COLO668 (cell line): Measurements from ENCODE around the gene POLH.

Experiments
- DNase-seq: peaks from one replicate; lab custom pipeline; 2025; ENCODE audit not compliant: unreplicated experiment; lab: John Stamatoyannopoulos, UW

The POLH gene

GRCh38 chr6:43604174-43604573 is 28.2 kb downstream of the POLH start:
- no peak for DNase-seq

DNA sequence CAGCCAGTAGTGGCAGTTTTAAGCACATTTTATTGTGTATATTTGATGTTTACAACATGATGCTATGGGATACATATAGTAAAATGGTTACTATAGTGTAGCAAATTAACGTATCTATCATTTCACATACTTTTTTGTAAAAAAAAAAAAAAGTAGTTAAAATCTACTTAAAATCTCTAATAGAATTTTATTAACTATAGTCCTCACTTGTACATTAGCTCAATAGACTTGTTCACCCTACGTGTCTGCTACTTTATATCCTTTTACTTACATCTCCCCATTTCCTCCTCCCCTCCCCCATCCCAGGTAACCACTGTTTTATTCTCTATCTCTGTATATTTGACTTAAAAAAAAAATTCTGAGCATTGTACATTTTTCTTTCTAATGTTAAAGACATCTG is 30.0 kb downstream of the POLH start:
- no peak for DNase-seq

DNA sequence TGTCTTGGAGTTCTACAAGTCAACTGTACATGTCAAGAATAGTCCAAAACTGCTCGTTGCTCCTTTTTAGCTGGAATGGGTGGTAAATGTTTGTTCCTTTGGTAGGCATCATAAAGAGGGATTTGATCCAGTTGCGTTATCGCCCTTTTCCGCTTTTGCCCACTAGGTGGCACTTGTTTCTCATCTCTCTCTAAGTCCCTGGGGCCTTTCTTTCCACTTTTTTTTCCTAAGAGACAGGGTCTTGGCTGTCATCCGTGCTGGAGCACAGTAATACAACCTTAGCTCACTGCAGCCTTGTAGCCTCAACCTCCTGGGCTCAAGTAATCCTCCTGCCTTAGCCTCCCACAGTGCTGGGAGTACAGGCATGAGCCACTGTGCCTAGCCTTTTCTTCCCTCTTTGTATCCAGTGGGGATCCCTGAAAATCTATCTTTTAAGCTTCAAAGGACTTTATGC is 32.4 kb downstream of the POLH start:
- DNase-seq = peak; percentile 47

DNA sequence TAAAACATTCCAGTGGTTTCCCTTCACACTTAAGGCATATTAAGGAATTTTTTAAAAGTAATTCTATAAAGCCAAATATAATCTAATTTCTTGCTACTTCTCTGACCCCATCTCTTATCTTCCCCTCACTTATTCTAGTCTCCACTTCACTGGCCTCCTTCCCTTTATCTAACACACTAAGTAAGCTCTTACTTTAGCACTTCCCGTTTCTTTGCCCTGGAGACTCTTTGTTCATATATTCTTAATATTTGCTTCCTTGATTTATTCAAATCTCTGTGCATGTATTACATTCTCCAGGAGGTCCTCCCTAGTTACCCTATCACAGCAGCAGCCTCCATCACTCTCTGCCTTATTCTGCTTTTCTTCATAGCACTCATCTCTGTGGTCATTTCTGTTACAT is 32.8 kb downstream of the POLH start:
- no peak for DNase-seq

- DNase-seq = no peak
These were observed 33.4 kb downstream of the POLH start for GRCh38 chr6:43609402-43609801.

DNA sequence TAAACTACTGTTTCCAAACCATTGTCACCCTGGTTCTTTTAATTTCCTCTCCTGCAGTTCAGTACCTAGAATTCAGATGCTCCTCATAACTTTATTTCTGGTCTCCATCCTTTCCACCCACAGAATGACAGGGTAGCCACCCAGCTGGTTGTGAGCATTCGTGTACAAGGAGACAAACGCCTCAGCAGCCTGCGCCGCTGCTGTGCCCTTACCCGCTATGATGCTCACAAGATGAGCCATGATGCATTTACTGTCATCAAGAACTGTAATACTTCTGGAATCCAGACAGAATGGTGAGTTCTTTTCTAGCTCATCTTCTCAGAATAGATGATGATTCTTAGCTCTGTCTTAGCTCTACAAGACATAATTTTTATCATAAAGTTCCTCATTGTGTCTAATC is 34.4 kb downstream of the POLH start:
- no peak for DNase-seq

GRCh38 chr6:43613721-43614395 is 37.9 kb downstream of the POLH start:
- DNase-seq = no peak

DNA sequence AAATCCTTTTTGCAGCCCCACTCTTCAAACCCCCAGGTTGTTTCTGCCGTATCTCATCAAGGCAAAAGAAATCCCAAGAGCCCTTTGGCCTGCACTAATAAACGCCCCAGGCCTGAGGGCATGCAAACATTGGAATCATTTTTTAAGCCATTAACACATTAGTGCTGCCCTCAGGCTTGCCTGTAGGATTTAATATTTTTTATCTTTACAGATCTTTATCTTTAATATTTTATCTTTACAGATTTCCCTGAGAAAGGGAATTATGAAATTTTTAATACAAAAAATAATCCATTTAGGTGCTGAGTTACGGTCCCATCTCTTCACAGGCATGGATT is 38.4 kb downstream of the POLH start:
- no peak for DNase-seq

DNA sequence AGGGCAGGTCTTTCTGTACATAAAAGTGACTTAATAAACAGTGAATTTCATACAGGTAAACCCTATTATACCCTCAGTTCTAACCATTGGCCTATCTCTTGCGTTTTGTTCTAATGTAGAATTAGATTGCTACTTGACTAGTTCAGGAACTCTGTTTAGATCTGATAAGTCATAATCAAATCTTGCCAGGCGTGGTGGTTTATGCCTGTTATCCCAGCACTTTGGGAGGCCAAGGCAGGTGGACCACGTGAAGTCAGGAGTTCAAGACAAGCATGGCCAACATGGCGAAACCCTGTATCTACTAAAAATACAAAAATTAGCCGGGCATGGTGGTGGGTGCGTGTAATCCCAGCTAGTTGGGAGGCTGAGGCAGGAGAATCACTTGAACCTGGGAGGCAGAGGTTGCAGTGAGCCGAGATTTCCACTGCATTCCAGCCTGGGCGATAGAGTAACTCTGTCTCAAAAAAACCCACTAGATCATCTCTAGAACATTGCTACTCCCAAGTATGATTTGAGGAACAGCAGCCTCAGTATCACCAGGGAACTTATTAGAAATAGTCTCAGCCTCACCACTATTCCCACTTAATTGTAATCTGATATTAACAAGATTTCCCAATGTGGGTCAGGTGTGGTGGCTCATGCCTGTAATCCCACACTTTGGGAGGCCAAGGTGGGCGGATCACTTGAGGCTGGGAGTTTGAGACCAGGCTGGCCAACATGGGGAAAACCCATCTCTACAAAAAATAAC is 40.9 kb downstream of the POLH start:
- no peak for DNase-seq

DNA sequence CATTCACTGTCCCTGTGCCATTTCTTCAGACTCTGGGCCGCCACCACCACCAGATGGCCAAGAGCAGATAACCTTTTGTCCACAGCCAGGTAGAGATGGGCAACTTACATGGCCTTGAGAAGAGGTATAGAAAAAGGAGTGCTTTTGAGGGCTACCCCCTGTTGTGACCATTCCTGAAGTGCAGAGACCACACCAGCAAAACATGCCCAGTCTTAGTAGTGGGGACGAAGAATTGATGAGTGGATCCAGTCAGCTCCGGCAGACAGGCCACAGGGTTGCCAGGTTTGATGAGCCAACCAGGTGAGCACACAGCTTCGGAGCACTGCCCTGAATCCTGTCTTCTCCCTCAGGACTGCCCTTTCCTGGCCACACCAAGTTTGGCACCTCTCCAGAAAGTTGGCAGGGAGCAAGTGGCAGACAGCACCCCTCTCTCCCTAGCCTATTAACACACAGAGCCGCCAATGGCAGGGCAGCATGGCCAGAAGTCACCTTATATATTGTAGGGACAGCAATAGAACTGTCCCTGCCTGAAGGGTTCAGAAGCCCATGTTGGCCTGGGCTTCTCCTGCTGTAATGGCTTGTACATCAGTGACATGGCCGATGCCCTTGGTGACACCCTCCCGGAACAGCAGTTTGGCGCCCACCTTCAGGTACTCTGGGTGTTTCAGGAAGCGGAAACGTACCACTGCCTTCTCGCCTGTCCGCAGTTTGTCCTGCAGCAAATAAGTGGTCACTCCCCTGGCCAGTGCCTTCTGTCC is 45.3 kb downstream of the POLH start:
- DNase-seq = no peak

DNA sequence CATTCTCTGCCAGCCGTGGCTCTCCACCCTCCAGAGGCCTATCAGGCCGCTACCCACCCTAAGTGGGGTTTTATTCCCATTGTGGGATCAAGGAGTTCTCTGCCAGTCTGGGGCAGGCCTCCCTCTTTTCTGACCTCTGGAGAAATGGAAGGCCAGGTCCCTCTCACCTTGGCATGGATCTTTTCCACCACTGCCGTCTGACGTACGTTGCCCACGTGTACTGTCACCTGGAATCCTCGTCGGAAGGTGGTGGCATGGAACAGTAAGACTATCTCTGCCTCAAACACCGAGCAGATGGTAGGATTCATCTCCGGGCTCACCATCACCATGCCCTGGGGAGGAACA is 45.8 kb downstream of the POLH start:
- DNase-seq = no peak

GRCh38 chr6:43622541-43622940 is 46.6 kb downstream of the POLH start:
- no peak for DNase-seq

- no peak for DNase-seq
These were observed 48.1 kb downstream of the POLH start for GRCh38 chr6:43623880-43624785.

DNA sequence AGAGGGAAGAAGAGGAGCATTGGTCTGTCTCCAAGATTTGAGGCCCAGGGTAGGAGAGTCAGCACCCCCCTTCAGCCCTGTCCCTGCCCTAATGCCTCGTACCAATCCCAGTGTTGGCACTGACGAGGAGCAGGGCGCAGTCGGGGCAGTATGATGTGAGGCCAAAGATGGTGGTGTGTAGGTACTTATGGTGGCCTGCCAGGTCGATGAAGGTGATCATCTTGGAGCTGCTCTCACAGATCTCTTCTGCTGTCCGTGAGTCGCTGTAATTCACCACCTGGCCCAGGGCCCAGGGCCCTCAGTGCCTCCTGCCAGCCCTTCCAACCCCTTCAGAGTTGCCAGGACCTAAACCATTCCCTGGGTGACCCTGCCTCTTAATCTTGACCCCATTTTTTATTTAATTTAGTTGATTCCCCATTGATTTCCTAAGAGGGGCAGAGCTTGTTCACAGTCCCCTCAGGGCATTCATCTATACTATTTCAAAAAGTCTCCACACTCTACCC is 48.9 kb downstream of the POLH start:
- no peak for DNase-seq

DNA sequence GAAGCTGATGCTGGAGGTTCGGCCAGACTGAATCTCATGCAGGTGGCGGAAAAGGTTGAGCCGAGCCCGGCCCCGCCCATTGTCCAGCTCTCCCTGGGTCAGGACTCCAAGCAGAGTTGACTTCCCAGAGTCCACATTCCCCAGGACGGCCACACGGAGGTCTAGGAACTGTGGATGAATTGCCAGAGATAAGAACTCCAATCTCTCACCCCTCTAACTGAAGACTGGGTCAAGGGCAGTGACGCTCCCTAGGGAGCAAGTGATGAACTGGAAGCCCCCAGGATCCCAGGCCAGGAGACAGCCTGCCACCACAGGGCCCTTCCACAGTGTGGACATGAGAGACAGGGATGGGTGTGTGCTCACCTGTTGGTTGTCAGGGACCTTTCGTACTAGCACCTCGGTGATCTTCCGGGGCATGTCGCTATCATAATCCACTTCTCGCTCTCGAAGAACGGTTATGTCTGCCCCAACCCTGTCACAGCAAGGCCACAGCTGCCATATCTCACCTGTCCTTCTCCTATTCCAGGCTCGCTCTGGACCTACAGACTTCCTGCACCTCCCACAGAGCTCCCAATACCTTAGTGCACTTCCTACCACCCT is 49.5 kb downstream of the POLH start:
- DNase-seq = no peak

- peak; percentile 77 for DNase-seq
These were observed 51.2 kb downstream of the POLH start for GRCh38 chr6:43627008-43627825.

- DNase-seq = peak; percentile 26
These were observed 52.6 kb downstream of the POLH start for GRCh38 chr6:43628393-43629103.

GRCh38 chr6:43629104-43629504 is 53.1 kb downstream of the POLH start, which contains the start of gene GTPBP2:
Gene GTPBP2 (minus strand): TSS chr6:43629264. CDS start chr6:43629162, 102 bp downstream.
- DNase-seq = peak; percentile 97
